ENCODE results near the gene GPR78. TPM values are rescaled to one million over a fixed set of nuclear protein-coding genes. Genes with fewer than 3 reads are reported as not detected.

Gene GPR78
- total RNA-seq, 2 donors from 2014 or later: not detected

GRCh38 chr4:8600686-8601085 is 20.5 kb downstream of the GPR78 start:
- TF ChIP-seq POLR2A (IDR thresholded peaks at IDR 0.05): no peak
- no peak for TF ChIP-seq CTCF (IDR thresholded peaks at IDR 0.05)
- DNase-seq: no peak
- Histone ChIP-seq H3K36me3 (replicated peaks in 1 of 2; ENCODE audit: insufficient read depth in 1 of 2, low read depth in 2 of 2) (no peaks in the 10 kb centered on the region), H3K4me3 (no peak overlapping the region), H3K9me3 (no peaks in the 10 kb centered on the region), H3K27me3 (no peaks in the 10 kb centered on the region), H3K4me1 (no peaks in the 10 kb centered on the region), H3K27ac (no peak overlapping the region)
- WGBS, 2 donors: 60 to 61% methylated on average over 7 to 12 of the region's 12 CpGs
- no peak for ATAC-seq
- intact Hi-C loops (cut with DNase I): loop anchor here (10.0 kb wide), 2 partner anchors 284 to 314 kb away; no protein-coding TSS in a partner anchor

- Histone ChIP-seq H3K27ac (no peak overlapping the region), H3K36me3 (replicated peaks in 1 of 2; ENCODE audit: insufficient read depth in 1 of 2, low read depth in 2 of 2) (no peaks in the 10 kb centered on the region), H3K27me3 (no peaks in the 10 kb centered on the region), H3K4me3 (no peak overlapping the region), H3K4me1 (no peaks in the 10 kb centered on the region), H3K9me3 (no peaks in the 10 kb centered on the region)
- ATAC-seq (no peak), DNase-seq (no peak)
- intact Hi-C loops (cut with DNase I): loop anchor here (10.0 kb wide), 2 partner anchors 284 to 314 kb away; no protein-coding TSS in a partner anchor
- TF ChIP-seq POLR2A (IDR thresholded peaks at IDR 0.05) (no peak), CTCF (IDR thresholded peaks at IDR 0.05) (no peak)
- 71 to 76% methylated on average over 15 to 23 of the region's 23 CpGs for WGBS, 2 donors
Observed at GRCh38 chr4:8601086-8601485, 20.9 kb downstream of the GPR78 start.

- H3K36me3 ChIP-seq (replicated peaks in 1 of 2; ENCODE audit: insufficient read depth in 1 of 2, low read depth in 2 of 2): no peaks in the 10 kb centered on the region
- H3K4me1 ChIP-seq: no peaks in the 10 kb centered on the region
- H3K27ac ChIP-seq: no peak overlapping the region
- WGBS, 2 donors: 60 to 61% methylated on average over 7 to 10 of the region's 10 CpGs
- intact Hi-C loops (cut with DNase I): loop anchor here (10.0 kb wide), 2 partner anchors 283 to 313 kb away; no protein-coding TSS in a partner anchor
- TF ChIP-seq CTCF (IDR thresholded peaks at IDR 0.05) (no peak), POLR2A (IDR thresholded peaks at IDR 0.05) (no peak)
- no peak for DNase-seq
- no peaks in the 10 kb centered on the region for H3K9me3 ChIP-seq
- H3K27me3 ChIP-seq: no peaks in the 10 kb centered on the region
- H3K4me3 ChIP-seq: no peak overlapping the region
- ATAC-seq: no peak
Observed at GRCh38 chr4:8601556-8601955, 21.4 kb downstream of the GPR78 start.

DNA sequence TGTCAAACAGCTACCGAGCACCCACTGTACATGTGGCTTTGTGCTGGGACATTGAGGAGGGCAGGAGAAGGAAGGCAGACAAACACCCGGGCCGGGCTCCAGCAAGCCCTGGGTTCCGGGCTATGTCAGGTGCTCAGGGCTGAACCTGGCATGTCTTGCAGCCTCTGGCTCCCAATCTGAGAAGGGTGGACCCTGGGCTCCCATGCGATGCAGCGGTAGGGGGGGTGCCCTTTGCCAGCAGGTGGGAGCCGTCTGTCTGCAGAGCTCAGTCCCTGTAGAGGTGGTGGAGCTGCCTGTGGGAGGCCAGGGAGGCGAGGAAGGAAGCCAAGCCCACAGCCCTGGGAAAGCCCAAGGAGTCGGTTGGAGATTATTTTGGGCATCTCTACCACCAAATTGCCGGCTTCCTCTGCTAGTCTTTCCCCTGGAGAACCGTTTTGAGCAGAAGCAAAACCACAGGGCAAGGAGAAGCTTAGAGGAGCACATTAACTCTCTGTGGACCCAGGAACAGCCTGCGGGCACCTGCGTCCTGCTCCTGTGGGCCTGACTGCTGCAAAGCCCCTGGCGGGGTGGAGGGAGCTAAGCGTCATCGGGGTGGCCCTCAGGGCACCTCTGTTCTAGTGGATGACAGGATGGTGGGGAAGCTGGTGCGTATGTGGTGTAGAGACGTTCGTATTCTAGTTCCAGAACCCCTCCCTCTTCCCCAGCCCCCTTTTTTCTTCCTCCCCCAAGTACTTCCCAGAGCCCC is 22.7 kb downstream of the GPR78 start:
- no peak overlapping the region for H3K27ac ChIP-seq
- no peak for TF ChIP-seq POLR2A (IDR thresholded peaks at IDR 0.05)
- no peak for TF ChIP-seq CTCF (IDR thresholded peaks at IDR 0.05)
- H3K4me3 ChIP-seq: no peak overlapping the region
- DNase-seq (no peak), ATAC-seq (no peak)
- intact Hi-C loops (cut with DNase I): loop anchor here (10.0 kb wide), 2 partner anchors 282 to 312 kb away; no protein-coding TSS in a partner anchor
- H3K9me3 ChIP-seq: no peaks in the 10 kb centered on the region
- no peaks in the 10 kb centered on the region for H3K4me1 ChIP-seq
- no peaks in the 10 kb centered on the region for H3K36me3 ChIP-seq (replicated peaks in 1 of 2; ENCODE audit: insufficient read depth in 1 of 2, low read depth in 2 of 2)
- peaks cover 0 to 7% of the 10 kb centered on the region in 2 donors for H3K27me3 ChIP-seq
- 40 to 43% methylated on average over 14 to 19 of the region's 19 CpGs for WGBS, 2 donors
